GM19328 (cell line): Measurements from ENCODE around the gene PDE1C.

ENCODE experiments used
- ATAC-seq: cut with Tn5 transposase; IDR thresholded peaks from one replicate; pipeline ENCODE4 v1.9.1; 2021; ENCODE audit warnings: mild to moderate bottlenecking, moderate library complexity; ENCODE audit not compliant: unreplicated experiment

PDE1C gene

GRCh38 chr7:31953432-31953831 is 116.8 kb downstream of the PDE1C start:
- ATAC-seq = no peak

DNA sequence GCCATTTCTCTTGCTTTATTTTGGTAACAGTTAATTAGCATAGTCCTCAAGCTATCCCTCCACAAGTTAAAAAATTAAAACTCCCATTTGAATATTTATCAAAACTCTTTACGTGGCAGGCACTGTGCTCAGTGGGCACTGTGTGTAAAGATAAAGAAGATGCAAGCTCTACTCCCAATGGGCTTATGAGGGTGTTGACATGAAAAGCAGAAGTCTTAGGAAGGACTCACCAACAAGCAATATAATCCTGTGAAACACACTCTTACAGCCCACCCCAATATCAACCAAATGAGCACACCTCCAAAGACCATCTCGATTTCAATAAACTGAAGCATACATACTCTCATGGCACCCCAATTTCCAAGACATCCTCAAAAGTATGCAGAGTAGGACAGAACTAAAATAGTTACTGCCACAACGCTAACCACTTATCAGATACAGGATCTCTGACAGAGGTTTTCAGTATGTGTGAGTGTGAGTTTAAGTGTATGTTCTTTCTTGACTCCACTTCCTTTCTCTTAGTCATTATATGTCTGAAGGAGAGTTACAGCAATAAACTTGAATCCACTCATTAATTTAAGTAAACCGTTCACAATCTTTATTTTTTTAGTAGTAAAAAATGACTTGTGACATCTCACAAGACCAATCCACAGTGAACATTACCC is 120.0 kb downstream of the PDE1C start:
- ATAC-seq = no peak

DNA sequence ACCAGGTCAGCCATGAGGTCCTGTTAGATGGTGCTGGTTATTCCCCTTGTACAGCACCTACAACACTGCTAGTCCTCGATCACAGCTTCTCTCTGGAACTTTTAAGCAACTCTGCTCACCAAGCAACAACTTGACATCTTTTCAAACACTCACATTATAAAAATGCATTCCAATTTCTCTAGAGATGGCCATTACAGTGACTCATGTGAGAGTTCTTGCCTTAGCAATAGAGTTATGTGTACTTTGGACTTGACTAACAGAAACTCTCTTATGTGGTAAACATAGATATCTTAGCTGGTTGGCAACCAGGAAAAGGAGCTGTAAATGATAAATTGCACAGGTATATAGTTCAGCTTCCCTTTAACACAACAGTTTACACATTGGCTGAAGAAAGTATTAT is 122.2 kb downstream of the PDE1C start:
- ATAC-seq = no peak

- no peak for ATAC-seq
Measured at GRCh38 chr7:31940167-31940566, 130.0 kb downstream of the PDE1C start.

- ATAC-seq = no peak
Measured at GRCh38 chr7:31939076-31939475, 131.1 kb downstream of the PDE1C start.

GRCh38 chr7:31938650-31939049 is 131.6 kb downstream of the PDE1C start:
- ATAC-seq = no peak

- no peak for ATAC-seq
Measured at GRCh38 chr7:31937982-31938381, 132.2 kb downstream of the PDE1C start.

- no peak for ATAC-seq
Measured at GRCh38 chr7:31935124-31936054, 134.8 kb downstream of the PDE1C start.

DNA sequence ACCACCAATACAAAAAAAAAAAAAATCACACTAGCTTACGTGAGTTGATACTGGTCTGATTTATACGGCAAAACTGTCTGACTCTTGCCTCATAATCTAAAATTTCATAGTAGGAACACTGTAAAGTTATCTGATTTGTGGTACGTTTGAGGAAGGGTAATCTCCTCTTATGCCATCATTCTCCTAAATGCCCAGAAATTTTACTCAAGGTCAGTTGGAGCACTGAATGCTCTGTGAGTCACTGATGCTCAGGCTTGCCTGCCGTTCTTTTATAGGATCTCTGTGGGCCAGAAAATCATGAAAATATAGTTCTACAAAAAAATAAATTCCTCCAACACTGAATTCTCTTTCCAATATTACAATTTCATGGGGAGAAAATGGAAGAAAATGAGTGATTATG is 135.7 kb downstream of the PDE1C start:
- no peak for ATAC-seq

DNA sequence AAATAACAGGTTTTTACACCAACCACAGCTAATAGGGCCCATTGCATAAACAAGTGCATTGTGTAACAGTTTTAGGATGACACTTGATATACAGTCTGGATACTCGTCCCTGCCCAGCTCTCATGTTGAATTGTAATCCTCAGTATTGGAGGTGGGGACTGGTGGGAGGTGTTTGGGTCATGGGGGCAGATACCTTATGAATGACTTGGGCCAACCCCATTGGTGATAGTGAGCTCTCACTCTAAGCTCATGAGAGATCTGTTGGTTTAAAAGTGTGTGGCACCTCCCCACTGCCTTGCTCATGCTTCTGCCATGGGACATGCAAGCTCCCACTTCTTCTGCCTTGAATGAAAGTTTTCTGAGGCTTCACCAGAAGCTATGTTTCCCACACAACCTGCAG is 136.7 kb downstream of the PDE1C start:
- ATAC-seq = no peak

GRCh38 chr7:31926991-31927584 is 143.1 kb downstream of the PDE1C start:
- ATAC-seq = no peak

- ATAC-seq = no peak
Measured at GRCh38 chr7:31925753-31926454, 144.3 kb downstream of the PDE1C start.

DNA sequence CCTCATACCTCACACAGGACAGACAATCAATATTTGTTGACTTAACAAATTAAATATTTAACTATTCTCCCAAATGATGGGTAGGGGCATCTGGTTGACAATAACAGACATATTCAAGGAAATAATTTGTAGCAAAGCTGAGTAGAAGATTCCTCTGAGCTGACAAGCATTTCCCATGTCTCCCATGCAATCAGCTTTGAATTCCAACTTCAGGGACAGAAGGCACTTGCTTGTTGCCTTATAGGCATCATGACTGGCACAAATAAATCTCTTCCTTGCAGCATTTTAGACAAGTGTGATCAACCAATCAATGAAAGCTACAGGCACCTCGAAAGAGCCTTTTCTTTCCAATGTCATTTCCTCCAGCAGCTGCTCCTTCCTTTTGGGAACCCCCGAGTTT is 146.0 kb downstream of the PDE1C start:
- no peak for ATAC-seq

GRCh38 chr7:31922848-31923247 is 147.4 kb downstream of the PDE1C start:
- ATAC-seq = no peak

GRCh38 chr7:31921047-31921446 is 149.2 kb downstream of the PDE1C start:
- ATAC-seq = no peak

GRCh38 chr7:31919678-31920369 is 150.4 kb downstream of the PDE1C start:
- ATAC-seq = no peak

GRCh38 chr7:31918706-31919393 is 151.4 kb downstream of the PDE1C start:
- ATAC-seq = no peak

DNA sequence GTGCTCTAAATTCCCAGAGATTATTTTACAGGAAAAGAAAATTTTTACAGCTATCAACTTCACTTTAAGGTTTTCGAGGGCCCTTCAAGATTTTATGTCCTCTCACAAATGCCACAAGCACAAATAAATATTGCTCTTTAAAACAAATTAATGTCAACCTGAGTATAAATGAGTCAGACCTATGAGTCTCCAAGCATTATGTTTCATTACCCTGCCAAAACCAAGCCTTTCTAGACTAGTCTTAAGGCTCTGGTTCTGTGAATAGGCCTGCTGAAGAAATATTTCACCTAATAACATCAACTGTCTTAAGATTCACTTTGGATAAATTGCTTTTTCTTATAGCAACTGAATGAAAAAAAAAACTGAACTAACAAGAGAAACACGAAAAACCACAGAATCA is 153.0 kb downstream of the PDE1C start:
- no peak for ATAC-seq

GRCh38 chr7:31910191-31910590 is 160.0 kb downstream of the PDE1C start:
- no peak for ATAC-seq
